AG20443 (cell line): ENCODE data around the gene CNPY1.
"Not testable (repeated sequence)": the region's sequence is repeated elsewhere in the genome, so short reads cannot be mapped to it uniquely, and the experiment has no call there.

Experiments
- DNase-seq: peaks from one replicate; pipeline ENCODE4 v3.0.0; 2012; ENCODE audit warnings: low spot score, mixed read lengths

CNPY1 gene

DNA sequence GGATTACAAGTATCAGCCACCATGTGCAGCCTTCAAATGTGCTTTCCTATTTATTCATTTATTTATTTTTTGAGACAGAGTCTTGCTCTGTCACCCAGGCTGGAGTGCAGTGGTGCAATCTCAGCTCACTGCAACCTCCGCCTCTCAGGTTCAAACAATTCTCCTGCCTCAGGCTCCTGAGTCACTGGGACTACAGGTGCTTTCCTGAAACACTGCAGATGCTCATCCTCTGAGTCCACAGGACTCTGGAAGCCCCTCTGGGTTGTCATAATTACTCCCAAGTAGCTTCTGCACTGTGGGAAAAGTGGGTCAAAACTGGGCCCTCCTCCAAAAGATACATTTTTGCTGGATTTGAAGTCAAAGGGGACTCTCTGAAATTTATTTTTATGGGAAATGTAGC, at the start of gene CNPY1:
TSS of gene CNPY1 (minus strand) at position 111 of the 400 bp plus-strand sequence. CDS start 630 bp downstream, outside the sequence.
- not testable (repeated sequence) for DNase-seq

DNA sequence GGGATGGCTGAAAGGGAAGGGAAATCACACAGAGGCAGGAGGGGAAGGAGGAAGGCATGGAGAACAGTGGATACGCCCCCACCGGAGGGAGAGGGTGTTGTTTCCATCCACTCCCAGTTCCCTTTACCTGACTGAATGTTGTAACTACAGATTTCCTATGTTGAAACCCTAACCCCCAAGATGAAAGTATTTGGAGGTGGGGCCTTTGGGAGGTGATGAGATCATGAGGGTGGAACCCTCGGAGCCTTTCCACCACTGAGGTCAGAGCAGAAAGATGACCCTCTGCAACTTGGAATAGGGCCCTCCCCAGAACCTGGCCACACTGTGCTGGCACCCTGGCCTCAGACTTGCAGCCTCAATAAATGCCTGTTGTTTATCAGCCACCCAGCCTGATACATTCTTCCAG, 48.6 kb upstream of the CNPY1 start:
- no peak for DNase-seq

DNA sequence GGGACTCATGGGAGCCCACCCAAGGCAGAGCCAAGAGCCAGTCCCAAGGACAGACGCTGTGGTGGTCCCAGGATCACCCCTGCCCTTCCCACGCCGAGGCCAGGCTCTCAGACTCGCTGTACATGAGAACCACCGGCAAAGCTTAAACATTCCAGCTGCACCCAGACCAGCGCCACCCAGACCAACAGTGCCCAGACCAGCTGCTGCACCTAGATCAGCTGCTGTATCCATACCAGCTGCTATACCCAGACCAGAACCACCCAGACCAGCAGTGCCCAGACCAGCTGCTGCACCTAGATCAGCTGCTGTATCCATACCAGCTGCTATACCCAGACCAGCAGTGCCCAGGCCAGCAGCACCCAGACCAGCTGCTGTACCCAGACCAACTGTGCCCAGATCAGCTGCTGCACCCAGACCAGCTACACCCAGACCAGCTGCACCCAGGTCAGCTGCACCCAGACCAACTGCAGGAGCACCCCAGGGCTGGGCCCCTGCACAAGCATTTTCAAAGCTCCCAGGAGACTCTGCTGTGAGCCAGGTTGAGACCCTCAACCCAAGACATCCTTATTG, 47.9 kb upstream of the CNPY1 start:
- no peak for DNase-seq

DNA sequence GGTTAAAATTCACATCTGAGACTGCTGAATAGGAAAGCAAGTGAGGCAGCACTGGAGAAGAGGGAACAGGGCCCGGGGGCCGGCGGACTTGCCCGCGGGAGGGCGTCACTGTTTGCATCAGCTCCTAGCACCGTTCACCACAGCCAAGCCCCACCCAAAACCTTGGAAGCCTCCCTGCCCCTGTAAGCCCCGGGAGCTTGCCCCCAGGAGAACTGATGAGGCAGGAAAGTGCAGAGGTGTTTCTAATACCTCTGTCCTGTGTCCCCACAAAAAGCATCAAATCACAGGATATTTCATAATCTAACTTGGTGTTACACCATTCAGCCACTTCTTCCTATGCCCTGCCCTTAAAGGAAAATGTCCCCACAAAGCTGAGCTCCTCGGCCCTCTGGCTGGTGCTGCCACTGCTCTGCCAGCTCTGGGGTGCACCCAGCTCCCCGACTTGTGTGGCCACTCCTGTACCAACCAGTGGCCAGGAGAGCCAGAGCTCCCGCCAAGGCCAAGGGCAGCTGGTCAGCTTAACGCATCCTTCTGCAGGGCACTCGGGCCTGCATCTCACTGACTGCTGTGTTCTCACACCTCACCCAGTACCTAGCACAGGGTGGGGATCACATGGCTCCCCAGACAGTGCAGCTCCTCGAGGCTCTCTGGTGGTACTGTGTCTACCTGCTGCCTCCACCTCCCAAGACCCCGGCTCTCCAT, 47.3 kb upstream of the CNPY1 start:
- DNase-seq = no peak

DNA sequence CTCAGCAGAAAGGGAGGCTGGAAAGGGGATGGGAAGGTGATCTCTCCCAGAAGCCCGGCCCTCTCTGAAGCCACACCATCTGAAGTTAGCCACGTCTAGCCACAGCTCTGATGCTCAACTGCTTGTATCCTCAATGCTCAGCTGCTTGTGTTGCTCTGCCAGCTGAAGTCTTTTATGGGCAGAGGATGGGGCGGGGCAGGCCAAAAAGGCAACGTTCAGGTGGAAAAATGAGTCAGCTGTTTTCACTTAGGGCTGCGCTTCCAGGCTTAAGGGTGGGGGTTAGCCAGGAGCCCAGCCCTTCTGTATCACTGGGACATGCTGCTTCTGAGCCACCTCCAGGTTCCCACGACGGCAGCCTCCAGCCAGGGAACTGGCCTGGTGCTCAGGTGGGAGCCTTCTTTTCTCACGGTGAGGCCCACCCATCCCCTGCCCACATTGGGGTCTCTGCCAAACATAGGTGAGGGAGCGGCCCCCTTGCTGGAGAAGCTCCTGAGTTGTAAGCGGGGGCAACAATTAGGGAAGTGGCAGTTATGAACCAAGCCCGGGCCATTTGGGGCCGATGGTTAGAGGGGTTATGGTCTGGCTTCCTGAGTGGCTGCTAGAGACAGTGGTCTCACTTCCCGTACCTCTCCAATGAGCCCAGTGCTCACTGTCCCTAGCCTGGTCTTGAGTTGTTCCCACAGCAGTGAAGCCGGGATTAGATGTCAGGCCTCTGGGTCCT, 44.9 kb upstream of the CNPY1 start:
- DNase-seq = no peak

DNA sequence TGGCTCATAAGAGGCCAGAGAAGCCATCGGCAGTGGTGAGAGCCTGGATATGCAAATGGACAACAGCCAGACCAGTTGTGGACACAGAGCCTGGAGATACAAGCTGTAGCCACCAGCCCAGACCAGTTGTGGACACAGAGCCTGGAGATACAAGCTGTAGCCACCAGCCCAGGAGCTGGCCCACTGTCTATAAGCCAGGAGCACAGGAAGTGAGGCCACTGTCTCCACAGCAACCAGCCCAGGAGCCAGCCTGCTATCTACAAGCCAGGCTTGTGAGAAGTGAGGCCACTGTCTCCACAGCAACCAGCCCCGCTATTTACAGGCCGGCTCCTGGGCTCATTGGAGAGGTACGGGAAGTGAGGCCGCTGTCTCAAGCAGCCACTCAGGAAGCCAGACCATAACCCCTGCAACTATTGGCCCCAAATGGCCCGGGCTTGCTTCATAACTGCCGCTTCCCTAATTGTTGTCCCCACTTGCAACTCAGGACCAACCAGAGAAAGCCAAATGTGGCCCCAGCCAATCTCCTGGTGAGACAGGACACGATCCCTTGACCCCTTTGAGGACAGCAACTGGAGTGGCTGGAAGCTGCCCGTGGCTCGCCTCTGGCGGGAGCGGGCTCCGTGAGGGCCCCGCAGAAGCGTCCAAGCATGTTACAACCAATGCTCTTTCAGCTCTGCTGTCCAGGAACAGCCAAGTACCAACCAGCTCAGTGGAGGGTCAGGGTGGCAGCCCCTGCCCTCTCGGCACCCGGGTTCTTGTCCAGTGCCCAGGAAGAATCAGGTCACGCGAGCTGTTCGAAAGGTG, 44.1 kb upstream of the CNPY1 start:
- DNase-seq = peak; percentile 33

DNA sequence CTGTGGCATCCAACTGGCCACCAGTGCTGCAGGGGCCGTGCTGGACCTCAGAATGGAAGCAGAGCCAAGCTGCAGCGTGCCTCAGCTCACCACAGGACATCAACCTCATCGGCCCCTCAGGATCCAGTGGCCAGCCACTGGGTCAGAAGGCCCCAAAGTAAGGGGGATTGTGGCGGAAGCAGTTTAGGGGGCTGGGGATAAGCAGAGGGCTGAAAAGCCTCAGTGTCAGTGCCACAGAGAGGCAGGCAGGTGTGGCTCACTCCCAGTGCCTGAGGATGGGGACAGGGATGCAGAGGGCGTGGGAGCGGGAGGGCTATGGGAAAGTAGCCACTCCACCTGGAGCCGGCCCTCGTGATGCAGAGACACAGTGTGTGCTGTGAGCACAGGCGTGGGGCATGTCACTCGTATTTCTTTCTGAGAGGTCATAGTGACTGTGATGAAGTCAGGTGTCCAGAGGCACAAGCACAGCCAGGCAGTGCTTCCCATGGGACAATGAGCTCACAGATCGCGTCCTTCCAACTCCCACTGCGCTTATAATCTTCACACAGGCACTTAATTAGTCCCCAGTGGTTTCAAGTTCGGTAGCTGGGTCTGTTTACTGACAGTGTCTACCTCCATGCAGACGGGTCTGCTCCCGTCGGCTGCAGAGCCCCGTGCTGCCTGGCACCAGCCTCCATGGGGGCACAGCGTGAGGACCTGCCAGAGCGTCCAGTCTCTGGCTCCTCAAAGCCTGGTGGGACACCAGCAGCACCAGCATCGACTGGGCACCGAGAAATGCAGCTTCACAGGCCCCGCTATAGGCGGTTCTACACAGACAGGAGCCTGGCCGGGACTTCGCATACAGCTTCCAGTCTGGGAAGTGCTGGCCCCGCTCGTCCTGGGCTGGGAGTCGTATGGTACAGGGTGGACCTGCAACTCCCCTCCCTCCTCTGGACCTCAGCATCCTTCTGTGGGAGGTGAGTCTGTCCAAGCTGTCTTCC, 42.9 kb upstream of the CNPY1 start:
- DNase-seq = no peak

DNA sequence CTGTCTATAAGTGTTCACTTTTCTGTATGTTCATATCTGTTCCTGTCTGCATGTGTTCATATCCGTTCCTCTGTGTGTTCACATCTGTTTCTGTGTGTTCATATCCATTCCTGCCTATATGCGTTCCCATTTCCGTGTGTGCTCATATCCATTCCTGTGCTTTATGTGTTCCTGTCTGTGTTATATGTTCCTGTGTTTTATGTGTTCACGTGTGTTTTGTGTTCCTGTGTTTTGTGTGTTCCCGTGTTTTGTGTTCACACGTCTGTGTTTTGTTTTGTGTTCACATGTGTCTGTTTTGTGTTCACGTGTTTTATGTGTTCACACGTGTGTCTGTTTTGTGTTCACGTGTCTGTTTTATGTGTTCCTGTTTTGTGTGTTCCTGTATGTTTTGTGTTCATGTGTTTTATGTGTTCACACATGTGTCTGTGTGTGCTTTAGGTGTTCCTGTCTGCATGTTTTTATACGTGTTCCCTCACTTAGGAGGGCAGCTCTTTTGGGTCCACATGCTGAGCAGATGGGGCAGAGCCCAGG, 42.2 kb upstream of the CNPY1 start:
- DNase-seq = no peak

DNA sequence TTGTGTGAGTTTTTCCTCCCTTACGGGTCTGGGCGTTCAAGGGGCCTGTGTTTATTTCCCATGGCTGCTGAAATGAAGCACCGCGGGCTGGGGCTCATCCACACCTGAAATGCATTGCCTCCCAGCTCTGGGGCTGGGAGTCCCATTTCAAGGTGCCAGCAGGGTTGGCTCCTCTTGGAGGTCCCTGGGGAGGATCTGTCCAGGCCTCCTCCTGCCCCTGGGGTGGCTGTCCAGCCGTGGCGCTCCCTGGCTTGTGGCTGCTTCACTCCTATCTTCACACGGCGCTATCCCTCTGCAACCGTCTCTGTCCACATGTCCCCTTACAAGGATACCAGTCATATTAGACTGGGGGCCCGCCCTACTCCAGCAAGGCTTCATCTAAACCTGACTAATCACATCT, 41.1 kb upstream of the CNPY1 start:
- DNase-seq = no peak

DNA sequence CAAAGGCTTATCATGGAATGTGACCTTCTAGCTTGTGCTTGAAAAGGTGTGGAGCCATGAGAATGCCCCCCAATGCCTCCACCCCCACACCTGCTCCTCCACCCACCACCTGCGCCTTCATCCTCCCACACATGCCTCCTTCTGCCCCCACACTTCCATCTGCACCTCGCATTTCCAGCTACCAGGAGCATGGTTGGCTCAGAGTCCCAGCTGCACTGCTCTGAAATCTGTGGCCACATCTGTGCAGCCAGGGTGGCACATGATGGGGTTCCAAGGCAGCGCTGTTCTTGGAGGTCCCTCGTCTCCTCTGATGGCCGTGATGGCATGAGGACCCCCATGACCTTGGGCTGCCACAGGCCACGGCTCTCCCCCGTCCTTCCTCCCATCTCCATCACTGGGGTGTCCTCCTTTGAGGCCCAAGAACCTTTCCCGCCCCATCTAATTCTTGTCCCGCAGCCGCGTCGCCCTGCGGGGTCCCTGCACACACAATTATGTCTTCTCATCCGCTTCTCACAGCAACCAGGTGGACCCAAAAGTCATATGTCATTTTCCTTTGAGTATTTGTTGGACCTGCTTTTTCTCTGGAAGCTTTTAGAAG, 40.6 kb upstream of the CNPY1 start:
- DNase-seq = no peak

DNA sequence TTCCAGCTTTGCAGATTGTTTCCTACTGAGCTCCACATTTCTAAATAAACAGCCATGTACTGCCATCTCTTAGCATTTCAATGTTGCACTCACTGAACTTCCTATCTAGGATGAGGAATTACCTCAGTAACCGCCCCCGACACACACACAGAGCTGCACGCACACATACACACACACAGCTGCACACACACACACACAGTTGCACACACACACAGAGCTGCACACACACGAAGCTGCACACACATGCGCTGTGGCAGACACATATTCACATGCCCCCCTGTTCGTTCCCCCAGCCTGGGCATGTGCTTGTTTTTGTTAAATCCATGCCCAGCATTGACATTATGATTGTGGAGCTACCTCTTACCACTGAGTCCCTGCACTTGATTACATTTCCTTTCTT, 39.6 kb upstream of the CNPY1 start:
- no peak for DNase-seq

DNA sequence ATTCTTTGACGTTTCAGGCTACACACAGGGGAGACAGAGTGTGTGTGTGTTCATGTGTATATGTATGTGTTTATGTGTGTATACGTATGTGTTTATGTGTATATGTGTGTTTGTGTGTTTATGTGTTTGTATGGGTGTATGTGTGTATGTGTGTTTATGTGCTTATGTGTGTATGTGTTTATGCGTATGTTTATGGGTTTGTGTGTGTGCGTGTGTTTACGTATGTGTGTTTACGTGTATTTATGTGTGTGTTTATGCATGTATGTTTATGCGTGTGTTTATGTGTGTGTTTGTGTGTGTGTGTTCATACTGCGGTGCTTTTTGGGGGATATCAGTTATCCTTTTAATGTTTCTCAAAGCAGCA, 39.2 kb upstream of the CNPY1 start:
- no peak for DNase-seq

DNA sequence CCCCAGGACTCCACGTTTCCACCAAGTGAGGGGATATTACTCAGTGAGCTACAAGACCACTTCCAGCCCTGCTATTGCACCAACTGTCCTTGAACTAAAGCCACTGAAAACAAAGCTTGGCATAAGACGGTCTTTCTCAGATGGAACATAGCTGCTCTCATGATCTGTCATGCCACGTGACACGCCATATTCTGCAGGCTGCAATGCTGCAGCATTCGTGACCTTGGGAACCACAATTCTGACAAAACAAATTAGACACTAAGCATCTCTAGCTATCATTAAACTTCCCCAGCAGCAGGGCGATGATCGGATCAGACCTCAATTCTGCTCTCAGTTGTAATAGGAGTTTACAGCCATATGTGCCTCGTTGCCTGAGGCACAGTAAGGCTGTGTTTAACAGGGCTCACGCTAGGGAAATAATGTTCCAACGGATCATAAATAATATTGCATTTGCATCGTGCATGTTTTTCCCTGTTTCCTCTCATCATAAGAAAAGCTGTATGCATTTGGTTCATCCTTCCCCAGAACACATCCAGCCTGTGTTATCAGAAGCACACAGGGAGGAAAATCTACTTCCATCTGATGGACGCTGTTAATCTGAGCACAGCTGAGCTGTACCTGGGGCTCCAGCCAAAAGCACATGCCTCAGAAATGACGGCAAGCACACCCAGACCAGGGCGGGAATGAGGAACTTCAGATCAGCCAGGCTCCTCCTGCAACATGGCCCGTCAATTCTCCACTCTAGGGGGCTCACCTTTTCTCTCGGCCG, 38.6 kb upstream of the CNPY1 start:
- peak; percentile 91 for DNase-seq

DNA sequence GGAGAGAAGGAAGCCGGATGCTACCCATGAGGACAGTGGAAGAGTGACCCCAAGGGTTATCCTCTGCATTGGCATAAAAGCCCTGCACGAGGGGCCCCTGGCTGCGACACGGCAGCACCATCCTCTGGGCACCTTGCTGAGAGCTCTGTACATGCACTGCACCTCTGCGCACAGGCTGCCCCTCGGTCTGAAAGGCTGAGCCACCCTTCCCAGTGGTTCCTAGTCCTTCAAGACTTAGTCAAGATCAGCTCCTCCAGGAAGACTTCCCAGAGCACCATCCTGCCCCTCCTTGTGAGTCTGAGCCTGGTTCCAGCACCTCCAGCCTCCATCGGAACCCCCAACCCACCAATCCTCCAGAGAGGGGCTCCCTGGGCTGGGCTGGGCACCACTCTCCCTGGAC, 37.9 kb upstream of the CNPY1 start:
- DNase-seq = no peak

DNA sequence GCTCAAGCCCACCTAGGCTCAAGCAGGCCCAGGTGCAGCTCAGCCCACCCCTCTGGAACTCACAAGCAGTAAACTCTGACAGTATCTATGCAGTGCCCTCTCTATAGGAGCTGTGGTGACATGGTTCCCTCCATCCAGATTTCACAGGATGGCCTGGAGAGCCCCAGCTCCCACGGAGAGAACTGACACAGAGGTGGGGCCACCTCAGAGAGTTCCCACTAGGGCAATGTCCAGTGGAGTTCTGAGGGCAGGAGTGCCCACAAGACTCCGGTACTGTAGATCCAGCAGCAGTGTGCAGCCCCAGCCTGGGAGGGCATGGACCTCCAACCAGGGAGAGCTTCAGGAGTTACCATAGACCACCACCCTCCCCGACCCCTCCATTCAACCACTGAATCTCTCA, 37.3 kb upstream of the CNPY1 start:
- no peak for DNase-seq

DNA sequence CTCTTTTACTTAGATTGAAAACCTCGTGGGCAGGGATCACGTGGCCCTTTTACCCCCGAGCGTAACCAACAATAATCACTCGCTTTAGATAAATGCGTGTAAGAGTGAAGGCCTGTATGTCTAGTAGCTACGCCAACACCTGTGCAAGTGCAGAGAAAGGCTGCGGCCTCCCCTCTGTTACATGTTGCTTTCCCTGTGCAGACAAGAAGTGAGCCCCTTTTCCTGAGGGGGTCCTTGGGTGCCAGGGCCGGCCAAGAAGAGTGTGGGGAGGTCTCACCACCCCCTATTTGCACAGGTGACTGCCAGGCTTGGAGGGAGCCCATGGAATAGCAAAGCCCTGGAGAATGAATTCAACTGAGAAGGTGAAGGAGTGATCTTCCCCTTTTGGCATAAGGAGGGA, 35.6 kb upstream of the CNPY1 start:
- no peak for DNase-seq

DNA sequence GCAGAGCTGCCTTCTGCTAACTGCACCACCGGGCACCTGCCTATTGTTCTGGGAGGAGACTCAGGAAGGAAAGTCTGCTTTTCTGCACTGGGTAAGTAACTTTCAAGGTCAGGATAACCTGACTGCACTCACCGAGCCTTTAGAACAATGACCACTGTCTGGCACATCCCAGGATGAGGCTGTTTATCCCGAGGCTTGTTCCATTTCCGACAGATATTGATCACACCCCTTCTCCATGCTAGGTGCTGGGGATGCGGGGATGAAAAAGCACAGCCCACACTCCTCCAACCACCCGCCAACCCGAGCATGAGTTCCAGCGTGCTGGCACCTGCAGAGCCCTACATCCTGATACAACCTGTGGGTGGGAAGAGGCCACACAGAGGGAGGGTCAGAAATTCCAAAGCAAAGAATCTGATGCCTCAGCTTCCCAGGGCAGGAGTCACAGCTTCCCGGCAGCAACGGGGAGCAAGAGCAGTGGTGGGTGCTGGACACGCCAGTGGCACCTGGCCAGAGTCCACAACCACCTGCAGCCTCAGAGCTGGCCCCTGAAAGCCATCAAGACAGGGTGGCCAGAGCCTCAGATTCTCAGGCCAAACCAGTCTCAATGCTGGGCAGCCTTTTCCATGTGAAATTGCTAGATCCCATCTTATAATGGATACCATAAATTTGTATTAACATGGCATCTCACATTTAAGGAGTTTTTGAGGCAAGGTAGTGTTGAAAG, 34.9 kb upstream of the CNPY1 start:
- no peak for DNase-seq

DNA sequence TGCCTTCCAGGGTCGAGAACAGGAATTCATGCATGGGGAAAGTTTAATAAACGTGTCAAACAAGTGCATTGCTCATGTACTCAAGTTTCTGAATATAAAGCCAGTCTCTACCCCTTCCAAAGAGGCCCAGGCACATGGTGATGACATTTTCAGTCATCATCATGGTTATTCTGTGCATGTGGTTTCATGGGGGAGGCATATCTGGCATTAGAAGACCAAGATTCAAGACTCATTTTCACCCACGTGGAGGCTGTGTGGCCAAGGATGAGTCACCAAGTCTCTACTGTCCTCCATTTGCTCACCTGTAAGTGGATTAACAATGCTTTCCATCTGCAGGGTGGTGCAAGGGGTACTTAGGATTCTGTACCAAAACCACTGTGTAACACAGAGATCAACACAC, 34.0 kb upstream of the CNPY1 start:
- no peak for DNase-seq

DNA sequence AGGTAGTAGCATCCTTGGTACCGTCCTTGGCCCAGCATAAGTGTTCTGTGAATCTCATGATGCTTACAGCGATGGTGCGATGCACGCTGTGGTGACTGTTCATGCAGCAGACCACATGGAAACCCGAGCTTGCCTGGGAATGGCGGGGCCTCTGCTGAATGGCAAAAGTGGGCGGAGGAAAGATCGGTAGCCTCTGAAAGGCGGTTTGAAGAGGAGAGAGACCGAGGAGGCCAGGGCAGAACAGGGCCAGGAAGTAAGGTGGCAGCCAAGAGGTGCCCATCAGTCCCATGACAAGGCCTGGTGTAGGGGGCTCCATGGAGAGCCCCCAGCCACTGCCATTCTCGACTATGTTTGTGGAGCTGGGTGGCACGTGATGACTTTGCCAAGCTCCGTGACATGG, 33.2 kb upstream of the CNPY1 start:
- no peak for DNase-seq
